ENCODE results near the gene SYT14. TPM values are rescaled to one million over a fixed set of nuclear protein-coding genes. Genes with fewer than 3 reads are reported as not detected.
A peak's percentile ranks its signal among the peaks of the same experiment; 100 is the strongest.

Gene SYT14
- total RNA-seq, 1 experiment from 2014 or later, result 10.3 TPM

DNA sequence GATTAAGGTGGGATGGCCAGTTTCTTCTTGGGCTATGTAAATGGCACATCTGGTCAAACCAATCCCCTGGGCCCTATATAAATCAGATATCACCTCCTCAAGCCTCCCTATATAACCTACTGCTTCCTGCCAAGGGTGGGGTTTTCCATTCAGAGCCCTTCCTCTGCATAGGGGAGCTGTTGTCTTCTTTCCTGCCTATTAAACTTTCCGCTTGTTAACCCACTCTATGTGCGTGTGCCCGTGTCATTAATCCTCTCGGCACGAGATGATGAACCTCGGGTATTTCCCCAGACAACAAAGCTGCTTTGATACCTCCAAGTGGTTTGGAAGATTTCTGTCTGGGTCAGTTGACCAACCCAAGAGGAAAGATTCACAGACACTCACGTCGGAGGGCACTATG is 275.3 kb downstream of the SYT14 start:
- no peak overlapping the region for H4K8ac ChIP-seq (replicated peaks; ENCODE audit: insufficient read length, low read depth, low read length)
- no peaks in the 10 kb centered on the region for H3K79me1 ChIP-seq (ENCODE audit: insufficient read depth, low read depth, low read length, poor library complexity, severe bottlenecking)
- H3T11ph ChIP-seq (ENCODE audit: low read length), result no peak overlapping the region
- Mint-ChIP-seq H3K4me3 (no peak overlapping the region), H3K4me1 (peaks cover 11 to 13% of the 10 kb centered on the region in 2 experiments), H3K9me3 (no peaks in the 10 kb centered on the region), H3K36me3 (ENCODE audit: insufficient read depth in 1 of 3, low read depth in 3 of 3) (no peaks in the 10 kb centered on the region), H3K27me3 (ENCODE audit: low read depth) (peaks cover 4% of the 10 kb centered on the region), H3K27ac (peak overlapping the region in 1 of 3 experiments; percentile 2; a peak in 2 of 7 replicates)
- no peak overlapping the region for H3K18ac ChIP-seq (ENCODE audit: insufficient read length, low read depth, low read length)
- H2AK5ac ChIP-seq (ENCODE audit: insufficient read length, low read length), result no peak overlapping the region
- H2BK20ac ChIP-seq (ENCODE audit: low read depth, low read length, poor library complexity, severe bottlenecking), result no peak overlapping the region
- H4K91ac ChIP-seq (ENCODE audit: insufficient read length, low read depth, low read length), result no peak overlapping the region
- no peak overlapping the region for H3K4ac ChIP-seq (ENCODE audit: low read depth, low read length)
- no peak overlapping the region for H2BK15ac ChIP-seq (ENCODE audit: low read depth, low read length)
- H3K56ac ChIP-seq (ENCODE audit: insufficient read length, low read depth, low read length), result no peak overlapping the region
- H3K9ac ChIP-seq (ENCODE audit: extremely low read depth, insufficient read length, low read length), result no peak overlapping the region
- no peak overlapping the region for H2BK120ac ChIP-seq (ENCODE audit: low read depth, low read length, poor library complexity, severe bottlenecking)
- H2AFZ ChIP-seq (ENCODE audit: low read length), result no peak overlapping the region
- TF ChIP-seq, protein P1, sequence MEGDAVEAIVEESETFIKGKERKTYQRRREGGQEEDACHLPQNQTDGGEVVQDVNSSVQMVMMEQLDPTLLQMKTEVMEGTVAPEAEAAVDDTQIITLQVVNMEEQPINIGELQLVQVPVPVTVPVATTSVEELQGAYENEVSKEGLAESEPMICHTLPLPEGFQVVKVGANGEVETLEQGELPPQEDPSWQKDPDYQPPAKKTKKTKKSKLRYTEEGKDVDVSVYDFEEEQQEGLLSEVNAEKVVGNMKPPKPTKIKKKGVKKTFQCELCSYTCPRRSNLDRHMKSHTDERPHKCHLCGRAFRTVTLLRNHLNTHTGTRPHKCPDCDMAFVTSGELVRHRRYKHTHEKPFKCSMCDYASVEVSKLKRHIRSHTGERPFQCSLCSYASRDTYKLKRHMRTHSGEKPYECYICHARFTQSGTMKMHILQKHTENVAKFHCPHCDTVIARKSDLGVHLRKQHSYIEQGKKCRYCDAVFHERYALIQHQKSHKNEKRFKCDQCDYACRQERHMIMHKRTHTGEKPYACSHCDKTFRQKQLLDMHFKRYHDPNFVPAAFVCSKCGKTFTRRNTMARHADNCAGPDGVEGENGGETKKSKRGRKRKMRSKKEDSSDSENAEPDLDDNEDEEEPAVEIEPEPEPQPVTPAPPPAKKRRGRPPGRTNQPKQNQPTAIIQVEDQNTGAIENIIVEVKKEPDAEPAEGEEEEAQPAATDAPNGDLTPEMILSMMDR (conservative IDR thresholded peaks at IDR 0.05), result no peak
- H3K79me2 ChIP-seq (ENCODE audit: insufficient read depth, low read length), result no peaks in the 10 kb centered on the region
- no peak overlapping the region for H2BK5ac ChIP-seq (ENCODE audit: insufficient read length, low read length)
- H3K4me1 ChIP-seq (ENCODE audit: insufficient read depth, low read length), result no peaks in the 10 kb centered on the region; the same call in 1 of the 2 replicates
- no peaks in the 10 kb centered on the region for H3K9me3 ChIP-seq (ENCODE audit: control insufficient read depth, low read depth, low read length)
- H3K23ac ChIP-seq (ENCODE audit: insufficient read length, low read depth, low read length), result no peak overlapping the region
- no peak overlapping the region for H3K27ac ChIP-seq (ENCODE audit: insufficient read length, low read depth, low read length)
- H3K27me3 ChIP-seq (ENCODE audit: insufficient read depth, low read length), result no peaks in the 10 kb centered on the region
- no peak for DNase-seq
- H3K23me2 ChIP-seq (ENCODE audit: insufficient read length, low read depth, low read length, poor library complexity, severe bottlenecking), result no peaks in the 10 kb centered on the region
- H2BK12ac ChIP-seq (ENCODE audit: insufficient read length, low read depth, low read length), result no peak overlapping the region
- H4K20me1 ChIP-seq (ENCODE audit: control insufficient read depth, insufficient read depth, insufficient read length), result no peaks in the 10 kb centered on the region
- no peak overlapping the region for H4K5ac ChIP-seq (ENCODE audit: insufficient read length, low read depth, low read length)
- WGBS (ENCODE audit: extremely low coverage, insufficient read length, low lambda C conversion rate), result no CpG with 5 or more reads among the region's 8 CpGs
- no peak overlapping the region for H3K4me2 ChIP-seq (ENCODE audit: insufficient read depth, insufficient read length, low read length)
- no peak overlapping the region for H3K14ac ChIP-seq (ENCODE audit: insufficient read depth, low read length)
